Myocyte (in vitro differentiated cells): ENCODE measurements around the gene BORCS5. TPM values are rescaled to one million over a fixed set of nuclear protein-coding genes. Genes with fewer than 3 reads are reported as not detected.
"Not testable (repeated sequence)": the region's sequence is repeated elsewhere in the genome, so short reads cannot be mapped to it uniquely, and the experiment has no call there.

Experiments used
- DNase-seq: peaks from one replicate; pipeline ENCODE4 v3.0.0-alpha.2; 2012; ENCODE audit warnings: low read depth
- total RNA-seq: library from RNA; depleted of rRNA; stranded (reverse); fragments of >200 nt; gene quantifications from 2 replicates; pipeline ENCODE4 v1.2.3, GENCODE V29; 2014

BORCS5 gene
- total RNA-seq, 1 donor from 2014 or later, result 15.7 TPM

DNA sequence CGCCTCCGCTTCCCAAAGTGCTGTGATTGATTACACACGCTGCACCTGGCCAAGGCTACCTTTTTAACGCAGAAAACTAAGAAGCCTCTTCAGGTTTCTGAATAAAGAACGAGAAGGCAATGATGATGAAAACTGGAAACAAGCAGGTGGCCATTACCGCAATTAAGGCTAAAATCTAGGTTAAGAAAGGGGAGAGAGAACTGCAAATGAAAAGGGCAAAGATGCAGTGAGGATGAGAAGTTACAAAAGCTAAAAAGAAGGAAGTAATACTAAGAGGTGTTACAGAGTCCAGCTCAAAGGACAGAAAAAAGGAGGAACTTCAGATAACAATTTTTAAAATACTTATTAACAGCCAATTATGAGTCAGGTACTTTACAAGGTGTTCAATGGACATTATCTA, 126.1 kb downstream of the BORCS5 start:
- DNase-seq, result no peak

DNA sequence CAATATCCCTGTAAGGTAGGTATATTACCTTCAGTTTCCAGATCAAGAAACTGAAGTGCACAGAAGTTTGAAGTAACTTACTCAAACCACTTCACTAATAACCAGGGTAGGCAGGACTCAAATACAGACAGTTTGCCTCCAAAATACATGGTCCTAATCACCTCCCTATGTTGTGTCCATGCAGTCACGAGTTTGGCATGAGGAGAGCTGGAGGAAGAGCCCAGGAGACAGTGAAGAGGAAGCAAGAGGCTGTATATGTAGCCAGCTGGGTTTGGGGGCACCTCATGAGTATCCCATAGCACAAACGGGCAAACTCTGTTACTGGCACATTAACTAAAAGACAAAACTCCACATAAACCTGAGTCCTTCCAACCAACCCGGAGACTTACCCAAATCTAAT, 126.6 kb downstream of the BORCS5 start:
- no peak for DNase-seq

DNA sequence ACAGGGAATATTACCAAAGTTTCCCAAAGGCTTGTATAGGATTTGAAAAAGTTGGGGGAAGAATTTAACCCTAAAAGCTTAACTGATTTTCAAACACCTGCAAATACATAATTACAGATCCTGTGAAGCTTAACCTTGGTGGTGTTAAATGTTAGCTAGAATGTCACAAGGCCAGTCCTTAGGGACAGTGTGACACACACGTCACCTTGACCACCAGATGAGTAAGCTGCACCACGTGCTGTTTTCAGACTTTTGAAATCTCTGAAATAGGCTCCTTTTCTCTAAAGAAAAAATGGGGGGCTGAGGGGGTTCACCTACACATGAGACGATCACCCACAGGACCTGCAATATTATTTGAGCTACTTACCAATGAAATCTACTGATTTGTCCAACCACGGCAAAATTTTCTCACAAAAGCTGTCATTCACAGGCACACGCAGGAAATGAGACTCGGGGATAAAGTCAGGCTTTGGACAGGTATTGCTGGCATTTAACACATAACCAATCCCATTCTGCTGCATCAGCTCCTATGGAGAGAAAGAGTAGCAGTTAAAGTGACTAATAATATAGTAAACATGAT, 129.9 kb downstream of the BORCS5 start:
- peak; percentile 7 for DNase-seq

DNA sequence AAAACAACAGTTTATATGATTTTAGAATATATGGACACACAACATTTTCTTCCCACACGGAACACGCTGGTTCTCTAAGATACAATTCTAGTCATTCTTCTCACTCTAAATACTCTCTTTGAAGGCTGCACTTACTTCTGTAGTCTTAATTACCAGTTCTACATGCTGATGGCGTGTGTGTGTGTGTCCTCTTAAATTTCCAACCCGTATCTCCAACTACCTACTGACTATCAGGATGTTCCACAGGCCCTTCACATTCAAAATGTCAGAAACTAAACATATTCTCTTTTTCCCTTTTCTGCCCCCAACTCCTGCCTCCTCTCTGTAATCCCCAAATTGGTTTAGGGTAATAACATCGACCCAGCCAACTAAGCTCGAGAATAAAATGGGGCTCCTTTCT, 130.6 kb downstream of the BORCS5 start:
- no peak for DNase-seq

DNA sequence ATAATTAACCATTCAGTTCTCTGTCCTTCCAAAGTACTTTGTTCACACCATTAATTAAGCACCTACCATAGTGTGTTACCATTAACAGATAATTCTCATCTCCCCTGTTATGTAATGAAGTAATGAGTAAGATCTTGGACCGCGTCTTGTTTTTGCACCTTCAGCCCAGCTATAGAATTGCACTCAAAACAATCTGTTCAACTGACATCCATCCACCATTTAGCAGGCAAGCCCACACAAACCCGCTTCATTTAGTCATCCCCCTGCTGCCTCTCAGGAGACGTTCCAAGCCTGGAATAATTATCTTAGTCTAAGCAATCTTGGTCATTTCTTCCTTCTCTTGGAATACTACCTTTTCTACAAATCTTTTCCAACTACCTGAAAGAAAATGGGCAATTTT, 131.4 kb downstream of the BORCS5 start:
- no peak for DNase-seq

DNA sequence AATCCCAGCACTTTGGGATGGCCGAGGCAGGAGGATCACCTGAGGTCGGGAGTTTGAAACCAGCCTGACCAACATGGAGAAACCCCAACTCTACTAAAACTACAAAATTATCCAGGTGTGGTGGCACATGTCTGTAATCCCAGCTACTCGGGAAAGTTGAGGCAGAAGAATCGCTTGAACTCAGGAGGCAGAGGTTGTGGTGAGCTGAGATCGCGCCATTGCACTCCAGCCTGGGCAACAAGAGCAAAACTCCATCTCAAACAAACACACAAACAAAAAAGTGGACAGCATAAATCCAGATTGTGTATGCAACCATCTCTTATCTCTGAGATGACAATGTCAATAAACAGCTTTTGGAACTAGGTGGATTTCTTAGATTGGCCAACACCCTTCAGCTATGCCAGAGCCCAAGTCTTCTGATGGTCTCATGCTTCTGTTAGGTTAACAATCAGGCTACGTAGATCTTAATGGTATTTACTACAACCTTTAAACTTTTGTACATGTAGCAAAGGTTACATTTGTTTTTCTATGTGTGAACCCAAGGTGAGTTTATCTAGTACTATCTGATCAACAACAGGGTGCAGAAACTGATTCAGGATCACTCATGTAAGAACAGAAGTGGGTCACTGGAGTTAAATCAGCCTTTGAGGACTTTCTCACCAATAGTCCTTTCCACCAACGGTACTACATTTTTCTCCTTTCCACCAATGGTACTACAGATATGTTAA, 132.1 kb downstream of the BORCS5 start:
- DNase-seq, result no peak

DNA sequence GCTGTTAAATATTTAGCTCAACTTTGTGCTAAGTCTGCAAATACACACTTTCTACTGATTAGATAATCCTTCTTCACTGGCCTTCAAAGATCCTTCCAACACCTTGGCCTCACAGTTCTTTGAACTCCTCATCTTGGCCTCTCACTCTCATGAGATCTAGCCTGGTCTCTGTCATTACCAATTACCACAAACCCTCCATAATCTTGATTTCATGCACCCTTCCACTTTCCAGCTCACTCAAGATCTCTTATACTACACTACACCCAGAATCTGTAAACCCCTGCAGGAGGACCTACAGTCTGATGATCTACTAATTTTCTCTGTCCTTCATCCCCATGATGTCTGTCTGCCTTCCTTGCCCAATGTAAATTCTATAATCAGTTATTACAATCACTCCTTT, 134.7 kb downstream of the BORCS5 start:
- DNase-seq, result no peak

DNA sequence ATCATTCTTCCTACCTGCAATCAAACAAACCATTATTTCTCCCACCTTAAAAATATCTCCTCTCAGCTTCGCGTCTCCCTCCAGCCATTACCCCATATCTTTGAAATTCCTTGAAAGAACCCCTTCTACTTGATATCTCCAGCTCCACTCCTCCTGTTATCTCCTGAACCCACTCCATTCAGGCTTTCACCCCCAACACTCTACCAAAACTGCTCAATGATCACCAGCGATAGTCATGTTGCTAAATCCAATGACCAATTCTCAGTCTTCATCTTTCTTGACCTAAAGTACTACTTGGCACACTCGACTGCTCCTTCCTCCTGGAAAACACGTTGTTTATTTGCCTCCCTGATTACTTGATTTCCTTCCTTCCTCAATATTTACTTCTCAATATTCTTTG, 135.7 kb downstream of the BORCS5 start:
- no peak for DNase-seq

DNA sequence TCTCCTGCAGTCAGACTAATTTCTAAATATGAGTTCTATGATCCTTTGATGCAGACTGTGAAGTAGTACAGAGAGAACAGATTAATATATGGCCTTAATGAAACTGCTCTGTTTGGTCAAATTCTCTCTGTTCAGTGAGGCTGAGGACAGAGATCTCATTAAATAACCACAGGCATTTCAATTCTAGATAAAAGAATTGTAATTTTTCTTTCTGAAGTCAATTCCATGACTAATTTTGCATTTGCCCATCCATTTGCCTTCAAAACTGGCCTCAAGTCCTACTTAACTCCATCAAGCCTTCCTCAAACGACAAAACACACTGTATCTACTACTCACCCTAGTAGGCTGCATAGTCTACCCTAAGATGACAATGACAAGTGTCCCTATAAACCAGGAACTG, 138.7 kb downstream of the BORCS5 start:
- no peak for DNase-seq

DNA sequence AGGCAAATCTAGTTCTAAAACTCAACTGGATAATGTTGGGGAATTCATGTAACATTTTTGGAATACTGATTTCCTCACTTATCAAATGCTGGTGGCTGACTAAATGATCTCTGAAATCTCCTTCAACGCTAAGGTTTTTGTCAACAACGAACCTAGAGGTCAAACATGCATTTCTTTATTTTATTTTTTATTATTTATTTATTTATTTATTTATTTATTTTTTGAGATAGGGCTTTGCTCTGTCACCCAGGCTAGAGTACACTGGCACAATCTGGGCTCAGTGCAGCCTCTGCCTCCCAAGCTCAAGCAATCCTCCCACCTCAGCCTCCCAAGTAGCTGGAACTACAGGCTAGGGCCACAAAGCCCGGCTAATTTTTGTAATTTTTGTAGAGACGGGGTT, 141.3 kb downstream of the BORCS5 start:
- no peak for DNase-seq

DNA sequence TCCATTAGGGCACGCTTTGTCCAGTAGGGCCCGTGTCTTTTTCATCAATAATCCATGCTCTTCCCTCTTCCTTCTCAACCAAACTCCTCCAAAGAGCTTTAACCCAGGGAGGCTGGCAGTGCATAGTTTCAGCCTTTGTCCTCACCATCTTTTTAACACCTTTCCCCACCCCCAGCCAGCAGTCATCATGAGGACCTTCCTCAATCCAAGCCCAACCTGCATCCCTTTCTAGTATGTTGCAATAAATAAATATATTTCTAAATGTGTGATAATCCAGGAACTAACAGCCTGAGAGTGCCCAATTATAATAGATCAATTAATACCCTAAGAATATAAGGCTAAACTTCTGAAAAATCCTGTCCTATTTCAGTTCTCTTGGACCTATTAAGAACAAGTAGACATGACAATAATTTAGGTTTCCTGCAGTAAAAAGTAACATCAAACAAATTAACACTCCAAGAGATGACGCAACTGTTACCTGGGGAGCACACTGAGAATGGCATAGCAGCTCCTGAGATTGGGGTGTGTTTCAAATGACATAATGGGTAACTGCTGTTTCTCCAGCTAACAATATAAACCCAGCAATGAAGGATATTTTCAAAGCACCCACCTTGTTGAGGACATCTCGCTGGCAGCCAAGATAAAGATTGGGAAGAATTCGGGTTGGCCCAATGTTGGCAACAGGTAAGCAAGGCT, 143.2 kb downstream of the BORCS5 start:
- DNase-seq, result no peak

DNA sequence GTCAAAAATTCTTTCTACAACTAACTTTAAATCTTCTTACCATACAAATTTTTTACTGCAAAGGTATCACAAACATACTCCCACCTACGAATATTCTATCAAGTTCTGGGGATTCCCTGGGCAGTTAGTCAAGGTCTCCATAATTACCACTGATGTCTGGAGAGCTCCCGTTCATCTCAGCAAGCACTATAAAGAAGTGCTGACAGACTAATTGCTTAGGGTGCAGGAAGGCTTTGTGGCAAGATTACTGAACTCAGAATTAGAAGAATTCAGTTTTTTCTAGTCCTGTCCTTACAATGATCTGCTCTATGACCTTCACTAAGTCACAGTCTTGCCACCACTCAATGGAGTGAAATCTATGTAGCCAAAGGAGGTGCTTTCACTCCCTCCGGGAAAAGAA, 144.2 kb downstream of the BORCS5 start:
- no peak for DNase-seq

DNA sequence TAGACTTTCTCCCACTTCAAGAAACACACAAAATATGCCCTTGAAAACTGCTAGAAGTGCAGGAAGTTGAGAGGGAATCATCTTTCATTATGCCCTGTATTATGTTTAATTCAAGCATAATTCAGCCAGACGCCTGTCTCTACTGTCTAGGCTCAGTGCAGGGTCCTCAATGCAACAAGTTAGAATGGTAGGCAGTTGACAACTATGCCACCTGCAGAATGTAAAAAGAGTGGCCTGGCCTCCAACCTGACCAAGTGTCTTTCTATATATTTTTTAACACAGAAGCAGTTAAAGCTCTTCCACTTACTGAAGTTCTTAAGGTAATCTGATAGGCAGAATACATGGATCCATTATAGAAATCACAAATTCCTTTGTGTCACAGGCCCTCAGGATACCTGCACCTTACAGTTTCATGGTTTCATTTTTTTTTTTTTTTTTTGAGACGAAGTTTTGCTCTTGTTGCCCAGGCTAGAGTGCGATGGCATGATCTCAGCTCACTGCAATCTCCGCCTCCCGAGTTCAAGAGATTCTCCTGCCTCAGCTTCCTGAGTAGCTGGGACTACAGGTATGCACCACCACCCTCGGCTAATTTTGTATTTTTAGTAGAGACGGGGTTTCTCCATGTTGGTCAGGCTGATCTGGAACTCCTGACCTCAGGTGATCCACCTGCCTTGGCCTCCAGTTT, 145.4 kb downstream of the BORCS5 start:
- DNase-seq, result not testable (repeated sequence)

DNA sequence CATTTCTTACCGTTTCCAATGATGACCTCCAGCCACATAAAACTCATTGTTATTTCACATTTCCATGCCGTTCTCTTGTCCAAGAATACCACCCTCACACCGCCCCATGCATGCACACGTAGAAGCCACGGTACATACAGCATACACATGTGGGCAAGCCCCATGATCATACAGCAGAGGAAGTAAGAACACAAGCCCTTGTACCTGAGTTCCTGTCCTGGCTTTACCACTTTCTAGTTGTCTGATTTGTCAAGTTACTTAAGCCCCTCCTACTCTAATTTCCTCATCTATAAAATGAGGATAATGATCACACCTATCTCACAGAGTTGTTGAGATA, 145.9 kb downstream of the BORCS5 start:
- DNase-seq, result no peak

DNA sequence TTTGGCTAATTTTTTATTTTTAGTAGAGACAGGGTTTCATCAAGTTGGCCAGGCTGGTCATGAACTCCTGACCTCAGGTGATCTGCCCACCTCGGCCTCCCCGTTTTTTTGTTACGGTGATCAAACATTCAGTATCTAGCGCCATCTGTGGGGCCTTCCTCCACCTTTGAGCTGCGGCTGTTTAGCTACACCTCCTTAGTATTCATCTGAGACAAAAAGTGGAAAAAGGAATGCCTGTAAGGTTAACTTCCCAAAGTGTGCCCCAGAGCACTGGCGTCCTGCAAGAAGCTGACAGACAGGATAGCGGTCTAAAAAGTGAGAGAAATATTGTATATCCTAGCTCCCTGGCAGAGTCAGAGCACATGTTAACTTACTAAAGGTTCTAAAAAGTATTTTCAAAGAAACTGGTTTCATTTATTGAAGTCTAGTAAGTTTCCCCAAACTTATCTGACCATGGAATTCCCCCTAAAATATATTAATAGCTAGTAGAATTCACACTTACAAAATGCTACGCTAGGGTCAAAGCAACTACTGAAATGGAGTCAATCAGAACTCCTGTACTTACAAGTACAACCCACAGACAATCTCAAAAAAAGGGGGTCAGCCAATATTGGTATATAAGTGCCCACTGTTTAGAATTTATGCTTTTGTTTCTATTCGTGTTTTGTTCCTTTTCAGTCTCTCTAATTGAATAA, 146.7 kb downstream of the BORCS5 start:
- no peak for DNase-seq

DNA sequence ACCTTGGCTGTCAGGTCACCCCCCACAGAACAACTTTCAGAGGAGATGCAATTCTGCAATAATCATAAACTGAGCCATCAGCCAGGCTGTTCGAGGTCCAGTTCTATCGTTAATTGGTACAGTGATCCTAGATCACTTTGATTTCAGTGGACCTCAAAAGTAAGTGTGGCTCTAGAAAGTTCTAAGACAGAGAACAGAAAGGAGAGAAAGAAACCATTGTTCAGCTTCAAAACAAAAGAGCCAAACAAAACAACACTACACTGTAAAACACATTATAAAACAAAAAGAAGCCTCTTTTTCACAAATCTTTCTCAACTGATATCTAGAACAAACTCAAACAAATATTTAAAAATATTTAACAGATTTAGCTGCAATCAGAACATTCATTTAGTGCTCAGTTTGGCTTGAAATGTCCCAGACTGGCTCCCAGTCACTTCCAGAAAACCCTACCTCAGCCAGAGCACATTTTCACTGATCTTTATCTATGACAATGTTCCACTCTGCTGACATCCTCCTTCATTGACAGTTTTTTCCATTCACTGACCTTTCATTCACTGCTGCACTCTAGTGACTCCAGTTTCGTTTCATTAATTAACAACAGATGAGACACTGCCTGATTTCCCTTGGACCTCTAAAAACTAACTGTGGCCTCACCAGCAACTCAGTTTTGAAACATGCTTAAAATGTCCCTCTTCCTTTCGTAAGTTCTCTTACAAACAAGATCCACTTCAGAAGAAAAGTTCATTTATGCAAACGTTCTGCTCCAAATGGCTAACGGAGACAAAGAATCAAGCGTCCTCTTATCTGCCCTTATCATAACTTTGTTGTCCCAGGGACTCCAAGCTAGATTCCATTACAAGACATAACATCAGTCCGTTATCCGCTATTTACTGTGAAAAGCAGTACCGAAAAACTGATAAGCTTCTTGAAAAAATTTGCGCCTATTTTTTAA, 148.9 kb downstream of the BORCS5 start:
- no peak for DNase-seq

DNA sequence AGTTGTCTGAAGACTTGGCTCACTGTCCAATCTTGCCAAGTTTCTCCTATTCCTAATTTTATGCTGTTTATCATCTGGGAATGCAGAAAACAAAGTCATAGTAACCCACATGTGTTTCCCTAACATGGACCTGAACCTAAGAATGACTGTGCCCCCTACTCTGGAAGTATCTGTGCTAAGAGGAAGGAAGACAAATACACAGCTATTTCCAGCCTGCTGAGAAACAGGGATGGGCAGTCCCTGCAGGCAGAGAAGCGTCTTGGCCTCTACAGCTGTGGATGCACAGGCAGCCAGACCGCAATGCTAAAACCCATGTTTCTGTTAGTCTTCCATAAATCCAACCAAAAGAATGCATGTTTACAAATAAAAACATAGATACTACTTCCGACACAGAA, 149.6 kb downstream of the BORCS5 start:
- no peak for DNase-seq

DNA sequence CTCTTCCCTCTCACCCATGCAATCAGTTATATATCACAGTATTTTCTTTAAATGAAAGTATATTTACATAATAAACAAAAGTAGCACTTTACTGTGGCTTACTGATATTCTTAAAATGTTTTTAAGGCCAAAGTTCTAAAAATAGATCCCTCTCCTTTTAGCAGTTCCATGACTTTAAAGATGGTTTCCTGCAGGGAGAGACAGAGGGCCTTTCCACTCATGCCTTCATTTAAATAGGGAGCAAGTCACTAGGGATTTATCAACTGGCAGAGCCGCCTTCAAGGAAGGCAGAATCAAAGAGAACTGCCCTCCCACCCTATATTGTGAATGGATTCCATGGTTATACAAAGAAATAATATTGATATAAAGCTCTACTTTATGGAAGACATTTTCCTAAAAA, 150.2 kb downstream of the BORCS5 start:
- no peak for DNase-seq

DNA sequence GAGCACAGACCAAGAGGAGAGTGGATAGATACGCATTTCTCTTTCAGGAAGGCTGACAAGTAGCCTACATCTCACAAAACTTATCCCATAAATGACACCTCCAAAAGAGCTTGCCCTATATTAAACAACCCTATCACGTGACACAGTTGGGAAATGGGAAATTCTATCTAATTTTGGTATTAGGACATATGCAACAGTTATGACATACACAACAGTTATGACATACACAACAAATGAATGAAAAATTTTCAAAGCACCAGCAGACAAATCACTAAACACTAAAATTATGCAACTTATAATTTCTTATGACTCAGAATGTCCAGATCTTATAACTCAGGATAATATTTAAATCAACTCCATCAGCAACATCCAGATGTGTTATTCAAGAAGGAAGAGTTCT, 151.7 kb downstream of the BORCS5 start:
- DNase-seq, result no peak

DNA sequence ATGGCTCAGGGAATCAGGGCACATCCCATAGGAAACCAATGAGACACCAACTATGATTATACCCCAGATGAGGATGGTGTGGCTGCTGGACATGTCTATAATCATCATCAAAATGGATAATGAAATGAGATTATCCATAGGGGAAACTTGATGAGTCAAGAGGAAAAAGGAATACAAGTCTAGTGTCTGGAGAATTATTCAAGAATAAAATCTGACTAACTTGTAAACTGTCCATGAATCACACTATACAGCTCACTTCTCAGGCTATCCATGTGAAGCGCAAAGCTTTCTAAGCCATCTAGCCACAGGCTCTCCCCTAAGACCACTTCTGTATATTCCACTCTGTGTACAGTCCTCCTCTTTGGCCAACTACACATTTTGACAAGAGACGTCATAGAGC, 153.3 kb downstream of the BORCS5 start:
- no peak for DNase-seq

DNA sequence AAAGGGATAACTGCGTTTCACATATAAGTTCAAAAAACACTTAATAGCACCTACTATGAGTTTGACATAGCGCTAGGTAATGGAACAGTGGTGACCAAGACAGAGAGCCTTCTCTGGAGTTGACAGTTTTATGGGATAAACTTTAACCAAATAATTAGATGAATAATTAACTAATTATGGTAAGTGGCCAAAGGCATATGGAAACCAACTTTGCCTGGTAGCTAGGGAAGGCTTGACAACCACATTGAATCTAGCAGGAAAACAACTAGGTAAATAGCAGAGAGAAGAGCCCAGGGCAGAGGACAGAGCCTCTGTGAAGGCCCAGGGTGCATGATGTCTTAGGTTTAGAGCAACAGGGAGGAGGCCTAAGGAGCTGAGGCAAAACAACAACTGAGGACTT, 153.7 kb downstream of the BORCS5 start:
- DNase-seq, result no peak
